ENCODE results near the gene CFAP45. TPM values are rescaled to one million over a fixed set of nuclear protein-coding genes. Genes with fewer than 3 reads are reported as not detected.

CFAP45 gene
- polyA plus RNA-seq, 2 donors: 0.44 to 0.61 TPM

DNA sequence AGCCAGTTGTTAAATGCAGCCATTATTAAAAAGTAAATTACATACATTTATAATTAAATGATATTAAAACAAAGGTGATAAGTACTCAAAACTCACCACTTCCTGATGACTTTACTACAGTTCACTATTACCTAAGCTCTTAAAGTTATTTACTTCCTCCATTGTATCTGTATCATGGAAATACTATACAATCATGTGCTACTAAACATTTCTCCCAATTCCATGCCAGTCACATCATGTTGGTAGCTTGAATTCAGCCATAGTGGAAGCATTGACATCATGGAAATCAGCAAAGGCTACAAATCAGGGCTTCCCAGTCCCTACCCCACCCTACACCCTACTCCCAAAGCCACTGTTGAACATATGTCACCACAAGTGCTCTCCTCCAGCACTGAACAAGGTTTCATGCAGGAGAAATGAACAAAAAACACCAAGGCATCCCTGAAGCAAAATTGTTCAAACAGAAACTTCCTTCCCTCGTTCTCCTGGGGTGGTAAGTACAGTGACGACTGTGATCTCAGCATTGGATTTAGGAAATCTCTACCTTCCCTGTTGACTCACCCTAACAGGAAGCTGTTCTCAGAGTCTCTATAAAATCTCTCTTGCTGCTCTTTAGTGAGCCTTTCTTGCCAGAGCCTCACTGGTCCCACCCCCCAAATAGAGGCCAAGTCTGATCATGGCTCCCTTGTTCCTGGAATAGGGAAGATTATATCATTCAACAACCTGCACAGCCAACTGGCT is 50.2 kb downstream of the CFAP45 start:
- peaks cover 0 to 4% of the 10 kb centered on the region in 2 donors for H3K4me1 ChIP-seq (ENCODE audit: control insufficient read depth in 2 of 2, insufficient read depth in 2 of 2, low read length in 1 of 2)
- H3K9me3 ChIP-seq (ENCODE audit: control insufficient read depth in 2 of 2, insufficient read depth in 1 of 2, low read depth in 1 of 2, low read length in 1 of 2): no peaks in the 10 kb centered on the region
- H3K27ac ChIP-seq (ENCODE audit: low read depth in 2 of 2, low read length in 1 of 2): peak overlapping the region; percentile 84 to 95
- H3K36me3 ChIP-seq (ENCODE audit: control insufficient read depth in 2 of 2, insufficient read depth in 2 of 2, low read length in 1 of 2): no peaks in the 10 kb centered on the region
- H3K4me3 ChIP-seq (ENCODE audit: low read depth in 1 of 2, low read length in 2 of 2): no peak overlapping the region
- H3K27me3 ChIP-seq (ENCODE audit: control insufficient read depth in 1 of 2, insufficient read depth in 2 of 2, low read length in 2 of 2): no peaks in the 10 kb centered on the region
- 46 to 74% methylated on average over 2 of the region's 2 CpGs for WGBS, 2 donors

DNA sequence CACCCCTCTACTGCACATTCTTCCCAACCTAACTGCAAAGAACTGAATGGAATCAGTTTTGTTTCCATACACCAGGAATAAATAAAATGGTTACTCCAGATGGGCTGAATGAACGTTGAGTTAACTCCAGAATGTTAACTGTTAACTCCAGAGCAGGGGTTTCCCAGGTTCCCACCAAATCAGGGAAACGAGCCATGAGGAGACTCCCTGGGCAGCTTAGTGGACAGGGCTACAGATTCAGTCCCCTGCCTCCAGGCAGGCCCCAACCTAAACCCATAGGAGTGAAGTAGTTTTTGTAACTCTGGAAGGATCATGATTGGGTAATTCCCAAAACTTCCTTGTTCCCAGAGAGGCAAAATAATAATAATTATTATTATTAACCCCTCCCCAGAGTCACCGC is 51.6 kb downstream of the CFAP45 start:
- Histone ChIP-seq H3K36me3 (ENCODE audit: control insufficient read depth in 2 of 2, insufficient read depth in 2 of 2, low read length in 1 of 2) (no peaks in the 10 kb centered on the region), H3K4me3 (ENCODE audit: low read depth in 1 of 2, low read length in 2 of 2) (no peak overlapping the region), H3K27me3 (ENCODE audit: control insufficient read depth in 1 of 2, insufficient read depth in 2 of 2, low read length in 2 of 2) (no peaks in the 10 kb centered on the region), H3K9me3 (ENCODE audit: control insufficient read depth in 2 of 2, insufficient read depth in 1 of 2, low read depth in 1 of 2, low read length in 1 of 2) (no peaks in the 10 kb centered on the region), H3K4me1 (ENCODE audit: control insufficient read depth in 2 of 2, insufficient read depth in 2 of 2, low read length in 1 of 2) (peaks cover 0 to 4% of the 10 kb centered on the region in 2 donors), H3K27ac (ENCODE audit: low read depth in 2 of 2, low read length in 1 of 2) (peak overlapping the region in 1 of 2 donors; percentile 65)
- WGBS, 2 donors: 49 to 55% methylated on average over 3 of the region's 3 CpGs

DNA sequence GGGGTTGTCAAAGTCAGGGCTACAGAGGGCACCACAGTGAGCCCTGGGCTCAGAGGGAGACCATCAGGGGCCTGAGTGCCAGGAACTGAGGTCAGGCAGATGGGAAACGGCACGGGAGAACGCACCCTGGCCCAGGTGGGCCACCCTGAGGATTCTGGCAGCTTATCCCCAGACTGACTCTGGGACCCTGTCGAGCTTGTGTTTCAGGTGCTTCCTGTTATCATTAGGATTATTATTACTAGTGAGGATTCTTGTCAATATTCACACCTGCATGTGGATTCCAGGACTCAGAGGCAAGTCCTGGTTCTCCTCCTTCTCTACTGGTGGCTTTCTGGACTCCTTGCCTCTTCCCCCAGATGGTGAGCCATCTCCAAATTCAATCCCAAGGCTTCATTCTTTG is 52.7 kb downstream of the CFAP45 start:
- Histone ChIP-seq H3K36me3 (ENCODE audit: control insufficient read depth in 2 of 2, insufficient read depth in 2 of 2, low read length in 1 of 2) (no peaks in the 10 kb centered on the region), H3K27me3 (ENCODE audit: control insufficient read depth in 1 of 2, insufficient read depth in 2 of 2, low read length in 2 of 2) (no peaks in the 10 kb centered on the region), H3K4me1 (ENCODE audit: control insufficient read depth in 2 of 2, insufficient read depth in 2 of 2, low read length in 1 of 2) (peaks cover 0 to 4% of the 10 kb centered on the region in 2 donors), H3K27ac (ENCODE audit: low read depth in 2 of 2, low read length in 1 of 2) (no peak overlapping the region), H3K9me3 (ENCODE audit: control insufficient read depth in 2 of 2, insufficient read depth in 1 of 2, low read depth in 1 of 2, low read length in 1 of 2) (no peaks in the 10 kb centered on the region), H3K4me3 (ENCODE audit: low read depth in 1 of 2, low read length in 2 of 2) (no peak overlapping the region)
- 58 to 69% methylated on average over 4 of the region's 4 CpGs for WGBS, 2 donors

DNA sequence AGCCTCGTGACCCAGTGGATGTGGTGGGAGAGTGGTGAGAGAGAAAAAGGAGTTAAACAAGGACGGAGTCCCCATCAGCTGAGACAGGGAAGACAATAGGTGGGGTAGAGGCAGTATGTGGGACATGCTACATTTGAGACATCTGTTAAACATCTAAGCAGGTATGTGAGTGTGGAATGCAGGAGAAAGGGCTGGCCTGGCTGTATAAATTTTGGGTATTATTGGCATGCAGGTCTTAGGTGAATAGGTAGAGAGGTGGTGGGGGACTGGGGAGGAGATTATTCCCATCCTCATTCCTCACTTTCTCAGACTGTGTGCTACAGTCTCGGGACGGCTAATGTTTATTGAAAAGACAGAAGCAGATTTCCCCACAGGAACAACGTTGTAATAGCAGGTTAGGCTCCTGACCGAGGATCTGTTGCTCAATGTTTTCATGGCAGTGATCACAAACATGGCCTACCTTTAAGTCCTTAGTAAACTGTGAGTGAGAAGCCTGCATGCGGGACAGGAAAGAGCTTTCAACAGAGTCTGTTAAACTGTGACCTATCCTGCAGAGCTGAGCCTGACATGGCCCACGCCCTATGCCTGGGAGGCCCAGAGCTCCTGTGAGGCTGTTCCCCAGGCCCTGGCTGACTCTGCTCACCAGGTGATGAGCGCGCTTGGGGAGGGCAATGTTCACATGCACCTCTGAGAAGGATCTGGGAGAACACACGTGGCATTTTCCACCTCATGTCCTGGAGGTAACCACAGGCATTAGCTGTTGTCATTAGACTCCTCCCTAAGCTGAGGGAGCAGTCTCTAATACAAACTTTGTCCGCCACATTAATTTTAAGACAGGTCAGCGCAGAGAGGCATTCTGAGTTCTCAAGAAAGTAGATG is 54.0 kb downstream of the CFAP45 start:
- Histone ChIP-seq H3K36me3 (ENCODE audit: control insufficient read depth in 2 of 2, insufficient read depth in 2 of 2, low read length in 1 of 2) (no peaks in the 10 kb centered on the region), H3K27ac (ENCODE audit: low read depth in 2 of 2, low read length in 1 of 2) (peak overlapping the region; percentile 34 to 82), H3K9me3 (ENCODE audit: control insufficient read depth in 2 of 2, insufficient read depth in 1 of 2, low read depth in 1 of 2, low read length in 1 of 2) (no peaks in the 10 kb centered on the region), H3K27me3 (ENCODE audit: control insufficient read depth in 1 of 2, insufficient read depth in 2 of 2, low read length in 2 of 2) (no peaks in the 10 kb centered on the region), H3K4me3 (ENCODE audit: low read depth in 1 of 2, low read length in 2 of 2) (no peak overlapping the region), H3K4me1 (ENCODE audit: control insufficient read depth in 2 of 2, insufficient read depth in 2 of 2, low read length in 1 of 2) (peaks cover 0 to 4% of the 10 kb centered on the region in 2 donors)
- WGBS, 2 donors: 72 to 77% methylated on average over 13 of the region's 13 CpGs

DNA sequence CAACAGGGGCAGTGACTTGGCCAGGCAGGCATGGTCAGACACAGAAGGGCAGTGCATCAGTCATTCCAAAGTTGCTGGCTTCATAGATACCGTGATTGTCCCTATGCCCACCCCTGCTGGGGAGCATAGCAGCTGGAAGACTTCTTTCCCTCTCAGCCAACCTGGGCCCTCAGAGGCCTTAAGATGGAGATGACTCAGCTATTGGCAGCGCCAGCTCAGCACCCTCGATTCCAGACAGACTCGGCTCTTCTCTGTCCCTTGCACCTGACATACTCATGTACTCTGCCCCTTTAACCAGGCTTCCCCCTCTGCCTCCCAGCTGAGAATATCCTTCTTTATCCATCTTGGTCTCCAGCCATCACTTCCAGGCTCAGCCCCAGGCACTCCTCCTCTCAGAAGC is 56.5 kb downstream of the CFAP45 start:
- H3K27ac ChIP-seq (ENCODE audit: low read depth in 2 of 2, low read length in 1 of 2): no peak overlapping the region
- H3K27me3 ChIP-seq (ENCODE audit: control insufficient read depth in 1 of 2, insufficient read depth in 2 of 2, low read length in 2 of 2): no peaks in the 10 kb centered on the region
- H3K4me1 ChIP-seq (ENCODE audit: control insufficient read depth in 2 of 2, insufficient read depth in 2 of 2, low read length in 1 of 2): peaks cover 0 to 2% of the 10 kb centered on the region in 2 donors
- no peak overlapping the region for H3K4me3 ChIP-seq (ENCODE audit: low read depth in 1 of 2, low read length in 2 of 2)
- 58 to 62% methylated on average over 4 of the region's 4 CpGs for WGBS, 2 donors
- no peaks in the 10 kb centered on the region for H3K9me3 ChIP-seq (ENCODE audit: control insufficient read depth in 2 of 2, insufficient read depth in 1 of 2, low read depth in 1 of 2, low read length in 1 of 2)
- no peaks in the 10 kb centered on the region for H3K36me3 ChIP-seq (ENCODE audit: control insufficient read depth in 2 of 2, insufficient read depth in 2 of 2, low read length in 1 of 2)

DNA sequence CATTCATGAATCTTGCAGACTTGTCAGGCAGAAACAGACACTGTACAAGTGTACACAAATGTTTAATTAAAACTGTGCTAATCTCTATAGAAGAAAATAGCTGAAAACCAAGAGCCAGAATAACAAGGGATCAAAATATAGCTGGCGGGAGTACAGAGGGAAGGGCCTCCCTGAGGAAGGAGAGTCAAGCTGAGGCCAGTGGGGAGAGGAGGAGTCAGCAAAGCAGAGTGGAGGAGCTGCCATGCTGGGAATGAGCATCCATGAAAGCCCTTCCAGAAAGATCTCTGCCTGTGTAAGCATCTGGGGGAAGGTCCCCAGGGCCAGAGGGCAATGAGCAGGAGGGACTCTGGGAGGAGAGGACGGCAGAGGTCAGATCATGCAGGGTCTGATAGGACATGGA is 58.2 kb downstream of the CFAP45 start:
- Histone ChIP-seq H3K36me3 (ENCODE audit: control insufficient read depth in 2 of 2, insufficient read depth in 2 of 2, low read length in 1 of 2) (no peaks in the 10 kb centered on the region), H3K27me3 (ENCODE audit: control insufficient read depth in 1 of 2, insufficient read depth in 2 of 2, low read length in 2 of 2) (no peaks in the 10 kb centered on the region), H3K9me3 (ENCODE audit: control insufficient read depth in 2 of 2, insufficient read depth in 1 of 2, low read depth in 1 of 2, low read length in 1 of 2) (no peaks in the 10 kb centered on the region), H3K27ac (ENCODE audit: low read depth in 2 of 2, low read length in 1 of 2) (no peak overlapping the region), H3K4me1 (ENCODE audit: control insufficient read depth in 2 of 2, insufficient read depth in 2 of 2, low read length in 1 of 2) (no peaks in the 10 kb centered on the region), H3K4me3 (ENCODE audit: low read depth in 1 of 2, low read length in 2 of 2) (no peak overlapping the region)
- 78 to 82% methylated on average over 2 of the region's 2 CpGs for WGBS, 2 donors

DNA sequence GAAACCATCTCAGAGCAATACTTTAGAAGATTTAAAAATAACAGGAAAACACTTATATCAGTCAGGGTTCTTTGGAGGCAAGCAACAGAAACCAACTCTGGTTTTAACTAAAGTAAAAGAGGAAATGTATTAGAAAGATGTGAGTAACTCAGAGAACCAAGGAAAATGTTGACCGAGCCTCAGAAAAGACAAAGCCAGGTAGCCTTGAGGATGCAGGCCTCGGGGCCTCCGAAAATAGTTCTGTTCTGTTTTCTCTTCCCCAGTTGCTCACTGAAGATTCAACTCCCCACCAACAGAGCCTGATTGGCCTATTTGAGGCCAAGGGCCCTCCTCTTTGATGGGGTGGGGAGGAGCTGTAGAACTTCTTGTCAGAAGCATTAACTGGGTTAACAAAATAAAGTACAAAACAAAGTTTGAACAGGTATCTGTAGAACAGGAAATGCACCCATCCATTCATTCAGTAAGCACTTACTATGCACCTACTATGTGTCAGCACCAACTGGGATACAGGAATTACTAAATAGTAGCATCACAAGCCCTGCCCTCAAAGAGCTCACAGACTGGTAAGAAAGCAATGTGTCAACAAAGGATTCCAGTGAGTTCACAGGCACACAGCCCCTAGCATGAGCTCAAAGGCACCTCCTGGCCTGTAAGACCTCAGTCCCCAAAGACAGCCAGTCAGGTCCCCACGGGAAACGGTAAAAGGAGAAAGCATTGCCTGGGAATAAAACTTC is 60.7 kb downstream of the CFAP45 start:
- H3K9me3 ChIP-seq (ENCODE audit: control insufficient read depth in 2 of 2, insufficient read depth in 1 of 2, low read depth in 1 of 2, low read length in 1 of 2): no peaks in the 10 kb centered on the region
- H3K27me3 ChIP-seq (ENCODE audit: control insufficient read depth in 1 of 2, insufficient read depth in 2 of 2, low read length in 2 of 2): no peaks in the 10 kb centered on the region
- H3K36me3 ChIP-seq (ENCODE audit: control insufficient read depth in 2 of 2, insufficient read depth in 2 of 2, low read length in 1 of 2): peaks cover 0 to 2% of the 10 kb centered on the region in 2 donors
- no peak overlapping the region for H3K27ac ChIP-seq (ENCODE audit: low read depth in 2 of 2, low read length in 1 of 2)
- H3K4me1 ChIP-seq (ENCODE audit: control insufficient read depth in 2 of 2, insufficient read depth in 2 of 2, low read length in 1 of 2): no peaks in the 10 kb centered on the region
- WGBS, 2 donors: 91 to 93% methylated on average over 5 of the region's 5 CpGs
- H3K4me3 ChIP-seq (ENCODE audit: low read depth in 1 of 2, low read length in 2 of 2): no peak overlapping the region

DNA sequence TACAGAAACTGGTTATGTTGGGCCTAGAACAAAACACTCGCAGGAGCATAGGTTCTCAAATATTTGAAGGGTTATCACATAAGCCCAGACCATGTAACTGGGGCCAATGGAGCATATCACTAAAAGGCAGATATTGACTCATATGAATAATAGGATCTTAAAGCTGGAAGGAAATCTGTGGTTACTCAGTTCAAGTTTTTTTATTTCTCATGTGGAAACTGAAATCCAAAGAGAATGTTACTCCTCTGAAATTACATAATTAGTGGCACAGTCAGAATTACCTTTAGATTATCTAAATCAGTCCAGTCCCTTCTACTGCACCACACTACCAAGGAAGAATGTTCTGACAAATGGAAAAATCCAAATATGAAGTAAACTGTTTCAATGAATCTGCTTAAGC is 61.2 kb downstream of the CFAP45 start:
- no peaks in the 10 kb centered on the region for H3K9me3 ChIP-seq (ENCODE audit: control insufficient read depth in 2 of 2, insufficient read depth in 1 of 2, low read depth in 1 of 2, low read length in 1 of 2)
- H3K27ac ChIP-seq (ENCODE audit: low read depth in 2 of 2, low read length in 1 of 2): no peak overlapping the region
- no peaks in the 10 kb centered on the region for H3K27me3 ChIP-seq (ENCODE audit: control insufficient read depth in 1 of 2, insufficient read depth in 2 of 2, low read length in 2 of 2)
- H3K36me3 ChIP-seq (ENCODE audit: control insufficient read depth in 2 of 2, insufficient read depth in 2 of 2, low read length in 1 of 2): peaks cover 0 to 2% of the 10 kb centered on the region in 2 donors
- no peaks in the 10 kb centered on the region for H3K4me1 ChIP-seq (ENCODE audit: control insufficient read depth in 2 of 2, insufficient read depth in 2 of 2, low read length in 1 of 2)
- WGBS, 2 donors: 82 to 92% methylated on average over 1 of the region's 1 CpG
- no peak overlapping the region for H3K4me3 ChIP-seq (ENCODE audit: low read depth in 1 of 2, low read length in 2 of 2)

DNA sequence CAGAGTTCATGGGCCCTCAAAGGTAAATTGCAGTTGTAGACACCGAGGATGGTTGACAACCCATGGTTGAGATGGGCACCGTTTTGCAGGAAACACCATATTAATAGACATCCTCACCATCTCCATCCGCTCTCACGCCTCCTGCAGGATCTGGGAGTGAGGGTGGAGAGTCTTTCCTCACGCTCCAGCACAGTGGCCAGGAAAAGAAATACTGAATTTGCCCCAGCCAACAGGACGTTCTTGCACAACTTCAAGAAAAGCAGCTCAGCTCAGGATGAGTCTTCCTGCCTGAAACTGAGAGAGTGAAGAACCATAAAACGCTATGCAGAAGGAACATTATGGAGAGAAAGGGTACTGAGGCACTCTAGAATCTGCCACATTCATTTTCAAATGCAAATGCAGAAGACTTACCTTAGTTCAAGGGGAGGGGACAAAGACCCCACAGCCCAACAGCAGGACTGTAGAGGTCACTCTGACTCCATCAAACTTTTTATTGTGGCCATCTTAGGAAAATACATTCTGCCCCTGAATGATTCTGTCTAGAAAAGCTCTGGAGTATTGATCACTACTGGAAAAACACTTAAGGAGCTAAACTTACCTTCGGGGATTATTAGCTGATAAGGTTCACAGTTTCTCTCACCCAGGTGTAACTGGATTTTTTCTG is 64.0 kb downstream of the CFAP45 start:
- Histone ChIP-seq H3K27ac (ENCODE audit: low read depth in 2 of 2, low read length in 1 of 2) (no peak overlapping the region), H3K4me1 (ENCODE audit: control insufficient read depth in 2 of 2, insufficient read depth in 2 of 2, low read length in 1 of 2) (no peaks in the 10 kb centered on the region), H3K4me3 (ENCODE audit: low read depth in 1 of 2, low read length in 2 of 2) (no peak overlapping the region), H3K27me3 (ENCODE audit: control insufficient read depth in 1 of 2, insufficient read depth in 2 of 2, low read length in 2 of 2) (no peaks in the 10 kb centered on the region), H3K9me3 (ENCODE audit: control insufficient read depth in 2 of 2, insufficient read depth in 1 of 2, low read depth in 1 of 2, low read length in 1 of 2) (no peaks in the 10 kb centered on the region), H3K36me3 (ENCODE audit: control insufficient read depth in 2 of 2, insufficient read depth in 2 of 2, low read length in 1 of 2) (peaks cover 0 to 2% of the 10 kb centered on the region in 2 donors)
- 81 to 89% methylated on average over 8 of the region's 8 CpGs for WGBS, 2 donors
